DOHH2 (cell line): ENCODE data around the gene CPXM1.

ENCODE experiments used
- H3F3A ChIP-seq: fragments of 200-600 bp; sonication (generic), shearing (Covaris generic); 2 replicates; pipeline ENCODE4 v1.6.0; 2016; ENCODE audit warnings: antibody characterized with exemption, mild to moderate bottlenecking; ENCODE audit not compliant: control insufficient read depth, insufficient read depth
- H3K27ac ChIP-seq: fragments of 200-600 bp; sonication (generic); 2 replicates; pipeline ENCODE4 v1.5.1; 2014; ENCODE audit warnings: low read depth, mild to moderate bottlenecking, low read length, moderate library complexity
- H3K27me3 ChIP-seq: fragments of 200-600 bp; sonication (generic); 2 replicates; pipeline ENCODE4 v1.6.1; 2014; ENCODE audit warnings: mild to moderate bottlenecking, low read length, mixed read lengths; ENCODE audit not compliant: control insufficient read depth
- H3K36me3 ChIP-seq: fragments of 200-600 bp; sonication (generic); 2 replicates; pipeline ENCODE4 v1.6.1; 2014; ENCODE audit warnings: mild to moderate bottlenecking, low read length, moderate library complexity, mixed read lengths; ENCODE audit not compliant: control insufficient read depth
- H3K4me1 ChIP-seq: fragments of 200-600 bp; sonication (generic); 2 replicates; pipeline ENCODE4 v1.6.1; 2014; ENCODE audit warnings: mild to moderate bottlenecking, low read length, mixed read lengths; ENCODE audit not compliant: control insufficient read depth
- H3K4me2 ChIP-seq: fragments of 200-600 bp; sonication (generic); 2 replicates; pipeline ENCODE4 v1.6.0; 2014; ENCODE audit warnings: mild to moderate bottlenecking, low read length, moderate library complexity
- H3K4me3 ChIP-seq: fragments of 200-600 bp; sonication (generic); 2 replicates; pipeline ENCODE4 v1.5.1; 2014; ENCODE audit warnings: mild to moderate bottlenecking, low read length, mixed read lengths
- H3K79me2 ChIP-seq: fragments of 200-600 bp; sonication (generic); 2 replicates; pipeline ENCODE4 v1.6.1; 2014; ENCODE audit warnings: mild to moderate bottlenecking, low read length, mixed read lengths; ENCODE audit not compliant: control insufficient read depth
- H3K9me2 ChIP-seq: fragments of 200-600 bp; sonication (generic); replicated peaks from 2 replicates; pipeline ENCODE4 v1.6.1; 2014; ENCODE audit warnings: mild to moderate bottlenecking, low read length, mixed read lengths; ENCODE audit not compliant: control insufficient read depth
- H3K9me3 ChIP-seq: fragments of 200-600 bp; sonication (generic); 2 replicates; pipeline ENCODE4 v1.6.1; 2014; ENCODE audit warnings: antibody characterized with exemption, low read length, mixed read lengths; ENCODE audit not compliant: control insufficient read depth, insufficient read depth
- H4K20me1 ChIP-seq: fragments of 200-600 bp; sonication (generic); 2 replicates; pipeline ENCODE4 v1.6.0; 2014; ENCODE audit warnings: low read depth, mild to moderate bottlenecking, antibody characterized with exemption, low read length, moderate library complexity; ENCODE audit not compliant: control insufficient read depth, insufficient read depth
- EZH2phosphoT487 ChIP-seq: fragments of 200-600 bp; sonication (generic); IDR thresholded peaks from 2 replicates; pipeline ENCODE4 v1.6.1; 2017; ENCODE audit warnings: borderline replicate concordance, mild to moderate bottlenecking, antibody characterized with exemption, low read length, moderate library complexity, mixed read lengths
- TF ChIP-seq, protein P1 (sequence below): fragments of 200-600 bp; sonication (generic); IDR thresholded peaks from one replicate; pipeline ENCODE4 v1.5.1; 2014; ENCODE audit warnings: antibody characterized with exemption, mild to moderate bottlenecking, low read depth, low read length; ENCODE audit not compliant: poor library complexity, severe bottlenecking

The CPXM1 gene

DNA sequence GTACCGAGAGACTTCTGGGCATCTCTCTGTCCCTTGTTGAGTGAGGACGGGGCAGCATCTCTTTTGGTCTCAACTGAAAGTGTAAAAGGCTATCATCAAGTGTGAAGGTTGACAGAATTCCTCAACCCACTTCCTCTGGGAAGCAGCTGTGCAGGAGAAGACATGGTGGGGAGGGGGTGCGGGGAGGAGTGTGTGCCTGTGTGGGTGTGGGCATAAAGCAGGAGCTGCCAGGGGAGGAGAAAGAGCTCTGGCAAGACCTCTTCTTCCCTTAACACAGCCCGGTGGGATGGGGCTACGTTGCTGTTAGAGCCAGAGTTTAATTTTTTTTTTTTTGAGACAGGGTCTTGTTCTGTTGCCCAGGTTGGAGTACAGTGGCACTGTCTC, 31.8 kb downstream of the CPXM1 start:
- TF ChIP-seq EZH2phosphoT487 = no peak
- TF ChIP-seq, protein P1, sequence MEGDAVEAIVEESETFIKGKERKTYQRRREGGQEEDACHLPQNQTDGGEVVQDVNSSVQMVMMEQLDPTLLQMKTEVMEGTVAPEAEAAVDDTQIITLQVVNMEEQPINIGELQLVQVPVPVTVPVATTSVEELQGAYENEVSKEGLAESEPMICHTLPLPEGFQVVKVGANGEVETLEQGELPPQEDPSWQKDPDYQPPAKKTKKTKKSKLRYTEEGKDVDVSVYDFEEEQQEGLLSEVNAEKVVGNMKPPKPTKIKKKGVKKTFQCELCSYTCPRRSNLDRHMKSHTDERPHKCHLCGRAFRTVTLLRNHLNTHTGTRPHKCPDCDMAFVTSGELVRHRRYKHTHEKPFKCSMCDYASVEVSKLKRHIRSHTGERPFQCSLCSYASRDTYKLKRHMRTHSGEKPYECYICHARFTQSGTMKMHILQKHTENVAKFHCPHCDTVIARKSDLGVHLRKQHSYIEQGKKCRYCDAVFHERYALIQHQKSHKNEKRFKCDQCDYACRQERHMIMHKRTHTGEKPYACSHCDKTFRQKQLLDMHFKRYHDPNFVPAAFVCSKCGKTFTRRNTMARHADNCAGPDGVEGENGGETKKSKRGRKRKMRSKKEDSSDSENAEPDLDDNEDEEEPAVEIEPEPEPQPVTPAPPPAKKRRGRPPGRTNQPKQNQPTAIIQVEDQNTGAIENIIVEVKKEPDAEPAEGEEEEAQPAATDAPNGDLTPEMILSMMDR = no peak
- Histone ChIP-seq H3K4me2 (no peak overlapping the region), H3K4me3 (no peak overlapping the region), H4K20me1 (no peaks in the 10 kb centered on the region), H3K79me2 (no peaks in the 10 kb centered on the region), H3K36me3 (no peaks in the 10 kb centered on the region), H3K27ac (no peak overlapping the region), H3K9me3 (no peaks in the 10 kb centered on the region), H3K27me3 (peaks cover 9% of the 10 kb centered on the region; the same call in 1 of the 2 replicates), H3K9me2 (no peaks in the 10 kb centered on the region), H3F3A (no peaks in the 10 kb centered on the region), H3K4me1 (no peaks in the 10 kb centered on the region)

DNA sequence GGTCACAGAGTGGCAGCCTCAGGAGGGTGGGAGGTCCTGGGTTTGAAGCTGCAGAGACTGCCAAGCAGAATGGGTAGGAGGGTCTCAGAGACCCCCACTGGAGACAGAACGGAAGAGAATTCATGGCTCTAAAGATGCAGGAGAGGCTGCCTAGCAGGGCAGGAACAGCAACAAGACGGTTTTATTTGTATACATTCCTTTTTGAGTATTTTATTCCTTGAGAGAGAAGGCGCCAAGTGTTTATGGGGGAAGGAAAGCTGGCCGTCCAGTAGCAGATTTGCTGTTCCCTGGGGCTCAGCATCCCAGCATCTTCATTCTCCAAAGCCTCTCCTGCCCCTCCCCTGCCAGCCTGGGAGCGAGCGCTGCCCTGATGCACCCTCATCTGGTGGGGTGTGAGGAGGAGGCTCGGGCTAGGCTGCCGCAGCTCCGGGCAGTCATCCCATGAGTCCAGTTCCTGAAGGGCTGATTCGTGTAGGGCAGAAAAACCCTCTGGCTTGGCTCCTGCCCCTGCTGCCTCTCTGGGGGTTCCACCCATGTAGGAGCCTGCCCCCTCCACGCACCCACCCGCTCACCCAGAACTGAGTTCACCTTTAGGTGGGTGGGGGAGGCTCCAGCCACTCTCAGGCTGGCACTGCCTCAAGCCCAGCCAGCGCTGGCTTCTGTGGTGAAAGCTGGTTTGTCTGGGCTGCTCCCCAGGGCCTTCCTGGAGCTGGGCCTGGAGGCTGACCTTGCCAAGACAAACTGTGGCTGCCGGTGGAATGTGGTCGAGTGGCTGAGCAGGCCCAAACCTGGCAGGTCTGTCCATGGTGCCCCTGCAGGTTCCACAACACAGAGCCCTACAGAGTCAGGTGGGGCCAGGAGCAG, 32.4 kb downstream of the CPXM1 start:
- H3K79me2 ChIP-seq = no peaks in the 10 kb centered on the region
- H3K27me3 ChIP-seq = peaks cover 9% of the 10 kb centered on the region; the same call in 1 of the 2 replicates
- TF ChIP-seq, protein P1 = no peak
- TF ChIP-seq EZH2phosphoT487 = no peak
- no peak overlapping the region for H3K4me3 ChIP-seq
- no peaks in the 10 kb centered on the region for H4K20me1 ChIP-seq
- no peaks in the 10 kb centered on the region for H3K4me1 ChIP-seq
- no peaks in the 10 kb centered on the region for H3F3A ChIP-seq
- no peak overlapping the region for H3K4me2 ChIP-seq
- no peaks in the 10 kb centered on the region for H3K36me3 ChIP-seq
- no peak overlapping the region for H3K27ac ChIP-seq
- no peaks in the 10 kb centered on the region for H3K9me2 ChIP-seq
- H3K9me3 ChIP-seq = no peaks in the 10 kb centered on the region

DNA sequence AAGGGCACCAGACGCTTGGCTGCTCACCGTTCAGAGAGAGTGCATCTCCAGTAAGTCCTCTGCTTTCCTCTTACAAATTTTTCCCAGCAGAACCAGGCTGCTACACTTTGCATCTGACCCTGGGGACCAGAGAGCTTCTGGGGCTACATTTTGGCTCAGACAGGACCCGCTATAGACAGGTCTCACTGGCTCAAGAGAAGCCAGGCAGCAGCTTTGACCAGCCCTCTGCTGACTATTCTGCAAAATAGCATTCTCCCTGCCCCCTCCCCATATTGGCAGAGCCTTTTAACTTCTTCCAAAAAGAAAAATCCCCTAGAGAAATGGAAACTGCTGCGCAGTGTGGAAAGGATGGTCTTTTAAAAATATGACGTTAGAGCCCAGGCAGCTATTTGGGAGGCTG, 37.2 kb downstream of the CPXM1 start:
- TF ChIP-seq, protein P1 = no peak
- no peak for TF ChIP-seq EZH2phosphoT487
- H3K27me3 ChIP-seq = peaks cover 9% of the 10 kb centered on the region; the same call in 1 of the 2 replicates
- H3K27ac ChIP-seq = no peak overlapping the region
- H3K9me2 ChIP-seq = no peaks in the 10 kb centered on the region
- no peaks in the 10 kb centered on the region for H3K36me3 ChIP-seq
- H4K20me1 ChIP-seq = no peaks in the 10 kb centered on the region
- H3K4me1 ChIP-seq = no peaks in the 10 kb centered on the region
- H3F3A ChIP-seq = no peaks in the 10 kb centered on the region
- H3K9me3 ChIP-seq = no peaks in the 10 kb centered on the region
- H3K79me2 ChIP-seq = no peaks in the 10 kb centered on the region
- H3K4me3 ChIP-seq = no peak overlapping the region
- H3K4me2 ChIP-seq = no peak overlapping the region
